GM12873 (cell line): ENCODE results near the gene SEC31A.

Source experiments
- CTCF ChIP-seq: IDR thresholded peaks from 2 replicates; pipeline ENCODE4 v1.5.1; 2012; ENCODE audit warnings: low read depth, mild to moderate bottlenecking, moderate library complexity, low read length, control low read depth; ENCODE audit not compliant: insufficient read depth; ENCODE audit errors: missing control alignments

SEC31A gene

GRCh38 chr4:82802911-82803310 lies 88.0 kb downstream of the SEC31A start:
- TF ChIP-seq CTCF: no peak

GRCh38 chr4:82801910-82802521 lies 88.9 kb downstream of the SEC31A start:
- TF ChIP-seq CTCF: peak; percentile 21

- no peak for TF ChIP-seq CTCF
These were observed 91.7 kb downstream of the SEC31A start for GRCh38 chr4:82799006-82799881.

- no peak for TF ChIP-seq CTCF
These were observed 92.6 kb downstream of the SEC31A start, which contains the start of gene SCD5 for GRCh38 chr4:82798168-82799005. Gene SCD5 (minus strand): TSS chr4:82798796. CDS start chr4:82798537, 259 bp downstream.

GRCh38 chr4:82797405-82798111 lies 93.4 kb downstream of the SEC31A start:
- TF ChIP-seq CTCF: no peak

GRCh38 chr4:82797040-82797404 lies 93.9 kb downstream of the SEC31A start:
- TF ChIP-seq CTCF: no peak
